ENCODE measurements around the gene MOB2. TPM values are rescaled to one million over a fixed set of nuclear protein-coding genes. Genes with fewer than 3 reads are reported as not detected.

Gene MOB2
- total RNA-seq, 1 donor from 2014 or later = 38.6 TPM

DNA sequence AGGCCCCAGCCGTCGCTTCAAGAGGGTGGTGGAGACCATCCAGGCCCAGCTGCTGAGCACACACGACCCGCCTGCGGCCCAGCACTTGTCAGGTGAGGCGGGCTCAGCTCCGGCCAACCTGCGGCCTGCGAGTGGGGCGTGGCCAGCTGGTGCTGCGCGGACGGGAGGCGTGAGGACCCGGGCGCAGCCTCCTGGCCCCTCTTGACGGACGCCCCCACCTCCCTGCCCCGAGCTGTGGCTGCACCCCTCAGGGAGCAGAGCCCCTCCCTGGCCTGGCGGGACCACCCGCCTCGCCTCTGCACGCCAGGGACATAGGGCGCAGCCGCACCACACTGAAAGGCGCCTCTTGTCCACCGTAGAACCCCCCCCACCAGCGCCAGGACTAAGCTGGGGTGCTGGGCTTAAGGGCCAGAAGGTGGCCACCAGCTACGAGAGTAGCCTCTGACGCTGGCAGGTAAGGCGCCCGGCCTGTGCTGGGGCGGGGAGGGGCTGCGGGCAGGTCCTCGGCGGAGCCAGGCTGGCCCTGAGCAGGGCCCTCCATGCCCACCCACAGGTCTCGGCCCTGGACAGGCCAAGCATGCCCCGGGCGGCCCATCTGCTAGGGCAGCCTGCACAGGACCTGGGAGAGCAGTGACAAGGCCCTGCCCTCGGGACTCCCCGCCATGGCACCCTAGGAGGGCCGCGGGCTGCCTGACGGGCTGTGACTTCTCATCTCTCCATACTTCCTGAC lies 29.8 kb downstream of the MOB2 start:
- TF ChIP-seq, protein P1, sequence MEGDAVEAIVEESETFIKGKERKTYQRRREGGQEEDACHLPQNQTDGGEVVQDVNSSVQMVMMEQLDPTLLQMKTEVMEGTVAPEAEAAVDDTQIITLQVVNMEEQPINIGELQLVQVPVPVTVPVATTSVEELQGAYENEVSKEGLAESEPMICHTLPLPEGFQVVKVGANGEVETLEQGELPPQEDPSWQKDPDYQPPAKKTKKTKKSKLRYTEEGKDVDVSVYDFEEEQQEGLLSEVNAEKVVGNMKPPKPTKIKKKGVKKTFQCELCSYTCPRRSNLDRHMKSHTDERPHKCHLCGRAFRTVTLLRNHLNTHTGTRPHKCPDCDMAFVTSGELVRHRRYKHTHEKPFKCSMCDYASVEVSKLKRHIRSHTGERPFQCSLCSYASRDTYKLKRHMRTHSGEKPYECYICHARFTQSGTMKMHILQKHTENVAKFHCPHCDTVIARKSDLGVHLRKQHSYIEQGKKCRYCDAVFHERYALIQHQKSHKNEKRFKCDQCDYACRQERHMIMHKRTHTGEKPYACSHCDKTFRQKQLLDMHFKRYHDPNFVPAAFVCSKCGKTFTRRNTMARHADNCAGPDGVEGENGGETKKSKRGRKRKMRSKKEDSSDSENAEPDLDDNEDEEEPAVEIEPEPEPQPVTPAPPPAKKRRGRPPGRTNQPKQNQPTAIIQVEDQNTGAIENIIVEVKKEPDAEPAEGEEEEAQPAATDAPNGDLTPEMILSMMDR (IDR thresholded peaks at IDR 0.05) = no peak
- H3K4me3 Mint-ChIP-seq (ENCODE audit: unreplicated experiment) = no peak overlapping the region
- no peaks in the 10 kb centered on the region for H3K4me1 Mint-ChIP-seq (ENCODE audit: unreplicated experiment)
- no peak overlapping the region for H3K27ac Mint-ChIP-seq (ENCODE audit: unreplicated experiment)
- no peaks in the 10 kb centered on the region for H3K36me3 Mint-ChIP-seq (ENCODE audit: unreplicated experiment)
- DNase-seq (ENCODE audit: extremely low spot score, unreplicated experiment) = no peak
- no peaks in the 10 kb centered on the region for H3K9me3 Mint-ChIP-seq (ENCODE audit: unreplicated experiment)
- H3K27me3 Mint-ChIP-seq (ENCODE audit: unreplicated experiment) = no peaks in the 10 kb centered on the region

GRCh38 chr11:1456176-1456575 lies 30.4 kb downstream of the MOB2 start:
- H3K27me3 Mint-ChIP-seq (ENCODE audit: unreplicated experiment) = no peaks in the 10 kb centered on the region
- TF ChIP-seq, protein P1 (IDR thresholded peaks at IDR 0.05) = no peak
- H3K4me1 Mint-ChIP-seq (ENCODE audit: unreplicated experiment) = no peaks in the 10 kb centered on the region
- H3K36me3 Mint-ChIP-seq (ENCODE audit: unreplicated experiment) = no peaks in the 10 kb centered on the region
- no peaks in the 10 kb centered on the region for H3K9me3 Mint-ChIP-seq (ENCODE audit: unreplicated experiment)
- DNase-seq (ENCODE audit: extremely low spot score, unreplicated experiment) = no peak
- no peak overlapping the region for H3K27ac Mint-ChIP-seq (ENCODE audit: unreplicated experiment)
- H3K4me3 Mint-ChIP-seq (ENCODE audit: unreplicated experiment) = no peak overlapping the region

GRCh38 chr11:1455763-1456060 lies 30.9 kb downstream of the MOB2 start:
- no peaks in the 10 kb centered on the region for H3K9me3 Mint-ChIP-seq (ENCODE audit: unreplicated experiment)
- no peaks in the 10 kb centered on the region for H3K27me3 Mint-ChIP-seq (ENCODE audit: unreplicated experiment)
- no peak overlapping the region for H3K27ac Mint-ChIP-seq (ENCODE audit: unreplicated experiment)
- TF ChIP-seq, protein P1 (IDR thresholded peaks at IDR 0.05) = no peak
- H3K4me3 Mint-ChIP-seq (ENCODE audit: unreplicated experiment) = no peak overlapping the region
- no peak for DNase-seq (ENCODE audit: extremely low spot score, unreplicated experiment)
- no peaks in the 10 kb centered on the region for H3K4me1 Mint-ChIP-seq (ENCODE audit: unreplicated experiment)
- no peaks in the 10 kb centered on the region for H3K36me3 Mint-ChIP-seq (ENCODE audit: unreplicated experiment)

GRCh38 chr11:1455032-1455762 lies 31.4 kb downstream of the MOB2 start:
- H3K36me3 Mint-ChIP-seq (ENCODE audit: unreplicated experiment) = no peaks in the 10 kb centered on the region
- H3K27me3 Mint-ChIP-seq (ENCODE audit: unreplicated experiment) = no peaks in the 10 kb centered on the region
- no peak overlapping the region for H3K4me3 Mint-ChIP-seq (ENCODE audit: unreplicated experiment)
- H3K27ac Mint-ChIP-seq (ENCODE audit: unreplicated experiment) = no peak overlapping the region
- H3K4me1 Mint-ChIP-seq (ENCODE audit: unreplicated experiment) = no peaks in the 10 kb centered on the region
- no peaks in the 10 kb centered on the region for H3K9me3 Mint-ChIP-seq (ENCODE audit: unreplicated experiment)
- TF ChIP-seq, protein P1 (IDR thresholded peaks at IDR 0.05) = no peak
- DNase-seq (ENCODE audit: extremely low spot score, unreplicated experiment) = no peak

DNA sequence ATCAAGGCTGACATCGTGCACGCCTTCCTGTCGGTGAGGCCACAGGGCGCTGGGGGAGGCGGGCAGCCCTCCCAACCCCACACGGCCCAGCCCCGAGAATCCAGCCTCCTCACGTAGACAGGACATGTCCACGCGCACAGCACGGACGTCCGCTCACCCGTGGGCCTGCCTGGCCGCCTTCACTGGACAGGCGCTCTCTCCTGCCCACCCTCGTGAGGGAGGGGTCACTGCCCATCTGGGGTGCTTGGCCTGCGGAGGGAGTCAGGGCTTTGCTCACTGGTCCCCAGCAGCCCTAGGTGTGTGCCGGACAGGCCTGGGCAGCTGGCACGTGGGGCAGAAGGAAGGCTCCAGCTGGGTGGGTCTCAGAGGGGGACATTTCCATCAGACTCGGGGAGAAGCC lies 32.0 kb downstream of the MOB2 start:
- TF ChIP-seq, protein P1 (IDR thresholded peaks at IDR 0.05) = no peak
- no peak overlapping the region for H3K4me3 Mint-ChIP-seq (ENCODE audit: unreplicated experiment)
- H3K27ac Mint-ChIP-seq (ENCODE audit: unreplicated experiment) = no peak overlapping the region
- no peaks in the 10 kb centered on the region for H3K27me3 Mint-ChIP-seq (ENCODE audit: unreplicated experiment)
- H3K9me3 Mint-ChIP-seq (ENCODE audit: unreplicated experiment) = no peaks in the 10 kb centered on the region
- no peaks in the 10 kb centered on the region for H3K36me3 Mint-ChIP-seq (ENCODE audit: unreplicated experiment)
- DNase-seq (ENCODE audit: extremely low spot score, unreplicated experiment) = no peak
- H3K4me1 Mint-ChIP-seq (ENCODE audit: unreplicated experiment) = no peaks in the 10 kb centered on the region
